HPDE6-E6E7 (cell line): ENCODE measurements around the gene CHST15.
A peak's percentile ranks its signal among the peaks of the same experiment; 100 is the strongest.

Source experiments
- DNase-seq: peaks from one replicate; pipeline ENCODE4 v3.0.0; 2011; ENCODE audit warnings: missing footprints; ENCODE audit errors: extremely low spot score

The CHST15 gene

DNA sequence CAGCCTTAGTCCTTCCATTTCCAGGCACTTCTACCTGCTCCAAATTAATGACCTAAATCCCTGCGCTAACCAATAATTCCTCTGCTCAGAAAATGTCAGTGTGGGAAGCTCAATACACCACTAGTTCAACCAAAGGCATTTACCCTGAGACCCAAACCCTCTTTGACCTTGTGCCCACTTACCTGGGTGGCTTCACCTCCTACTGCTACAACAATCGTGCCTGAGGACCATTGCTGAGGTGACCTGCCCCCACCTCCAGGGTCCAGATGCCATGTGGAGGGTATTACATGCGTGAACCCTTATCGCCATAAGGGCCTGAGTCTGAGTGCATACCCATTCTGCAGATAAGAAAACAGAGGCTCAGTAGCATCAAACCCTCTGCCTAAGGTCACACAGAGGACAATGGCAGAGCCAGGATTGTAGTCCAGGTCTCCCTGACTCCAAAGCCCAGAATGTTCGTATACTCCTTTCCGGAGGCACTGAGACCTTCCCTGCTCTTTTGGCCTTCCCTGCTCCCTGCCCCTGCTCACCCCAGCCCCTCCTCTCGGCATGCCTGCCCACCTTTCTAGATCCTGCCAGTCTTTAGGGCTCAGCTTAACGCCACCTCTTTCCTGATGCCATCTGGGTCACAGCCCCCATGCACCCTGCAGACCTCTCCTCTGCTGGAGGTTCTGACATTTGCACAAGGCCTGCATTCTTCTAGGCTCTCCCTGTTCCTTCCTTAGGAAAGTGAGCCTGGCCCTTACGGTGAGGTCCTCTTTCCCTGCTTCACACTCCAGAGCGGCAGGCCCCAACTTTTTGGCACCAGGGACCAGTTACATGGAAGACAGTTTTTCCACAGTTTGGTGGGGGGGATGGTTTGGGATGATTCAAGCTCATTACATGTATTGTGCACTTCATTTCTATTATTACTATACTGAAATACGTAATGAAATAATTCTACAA lies 94.9 kb downstream of the CHST15 start:
- no peak for DNase-seq

DNA sequence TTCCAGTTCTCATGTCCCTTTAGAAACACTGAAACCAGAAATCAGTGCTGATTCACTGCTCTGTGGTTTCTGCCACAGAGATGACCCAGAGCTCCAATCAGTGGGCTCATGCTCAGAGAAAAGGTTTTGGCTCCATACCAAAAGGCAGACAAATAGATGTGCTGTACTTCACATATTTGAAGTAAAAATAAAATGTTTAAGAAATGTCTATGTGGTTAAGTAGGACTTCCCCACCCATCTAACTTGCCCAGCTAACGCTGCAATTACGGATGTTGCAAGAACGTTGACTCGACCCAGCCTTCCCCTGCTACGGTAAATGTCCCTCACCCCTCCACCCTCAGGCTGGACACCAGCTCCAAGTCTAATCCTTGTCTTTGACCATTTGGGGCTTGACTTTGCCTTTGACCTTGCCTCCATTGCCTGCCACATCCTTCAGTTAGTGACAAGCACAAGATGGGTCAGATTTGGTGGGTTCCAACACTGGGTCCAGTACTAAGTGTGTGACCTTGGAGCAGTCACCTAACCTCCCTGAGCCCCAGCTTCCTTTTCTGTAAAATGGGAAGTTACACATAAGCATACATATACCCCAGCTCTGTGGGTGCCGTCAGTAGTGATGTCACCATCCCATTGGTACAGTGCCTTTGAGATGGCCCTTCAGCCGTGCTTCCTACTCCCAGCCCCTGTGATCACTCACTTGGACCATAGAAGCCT lies 95.8 kb downstream of the CHST15 start:
- peak; percentile 76 for DNase-seq

DNA sequence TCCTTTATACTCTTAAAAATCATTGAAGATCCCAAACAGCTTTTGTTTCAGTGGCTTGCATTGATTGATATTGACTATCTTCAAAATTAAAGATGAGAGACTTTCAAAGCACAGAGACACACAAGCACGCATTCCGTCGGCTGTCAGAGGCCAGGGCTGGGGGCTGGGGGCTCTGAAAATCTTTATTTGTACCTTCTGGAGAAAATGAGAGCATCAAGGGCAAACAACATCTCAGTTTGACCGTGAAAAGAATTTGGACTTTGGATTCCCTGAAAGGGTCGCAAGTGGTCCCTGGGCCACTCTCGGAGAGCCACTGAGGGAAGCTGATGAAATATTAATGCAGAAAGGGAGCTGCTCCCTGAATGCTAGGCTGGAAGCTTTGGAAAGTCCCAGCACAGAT lies 96.4 kb downstream of the CHST15 start:
- no peak for DNase-seq

DNA sequence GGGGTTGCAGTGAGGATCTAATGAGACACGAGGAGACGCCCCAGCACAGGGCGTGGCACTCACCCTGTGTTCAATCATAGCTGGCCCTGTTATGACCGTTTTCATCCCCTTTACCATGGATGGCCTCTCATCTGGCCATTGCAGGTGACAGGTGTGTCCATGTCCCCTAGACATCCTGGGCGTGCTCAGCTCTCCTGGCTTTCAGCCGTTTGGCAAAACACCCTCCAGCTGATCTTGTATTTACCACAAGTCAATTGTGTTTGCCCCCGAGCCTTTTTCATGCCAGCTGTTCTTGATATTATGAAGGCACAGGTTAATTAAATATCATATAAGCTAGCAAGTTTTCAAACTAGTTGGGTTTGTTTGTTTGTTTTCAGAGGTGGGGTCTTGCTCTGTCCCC lies 97.1 kb downstream of the CHST15 start:
- DNase-seq: no peak

GRCh38 chr10:123995461-123996131 lies 97.8 kb downstream of the CHST15 start:
- peak; percentile 66 for DNase-seq

DNA sequence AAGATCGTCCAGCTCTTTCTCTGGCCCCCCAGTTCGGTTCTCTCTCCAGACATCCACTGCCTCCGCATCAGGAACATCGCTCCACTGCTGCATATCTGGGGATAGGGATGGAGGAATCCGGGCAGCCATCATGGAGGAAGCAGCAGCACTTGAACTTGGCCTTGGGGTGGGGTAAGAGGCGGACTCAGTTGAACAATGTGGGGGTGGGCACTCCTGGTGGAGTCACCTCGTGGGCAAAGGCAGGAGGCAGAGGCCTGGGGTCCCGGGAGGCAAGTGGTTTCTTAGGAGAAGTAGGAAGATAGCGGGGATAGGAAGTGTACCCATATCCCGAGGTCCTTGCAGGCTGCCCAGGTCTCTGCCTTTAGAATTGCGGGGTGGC lies 98.3 kb downstream of the CHST15 start:
- DNase-seq: peak; percentile 42

GRCh38 chr10:123994417-123995081 lies 98.8 kb downstream of the CHST15 start:
- DNase-seq: peak; percentile 91

DNA sequence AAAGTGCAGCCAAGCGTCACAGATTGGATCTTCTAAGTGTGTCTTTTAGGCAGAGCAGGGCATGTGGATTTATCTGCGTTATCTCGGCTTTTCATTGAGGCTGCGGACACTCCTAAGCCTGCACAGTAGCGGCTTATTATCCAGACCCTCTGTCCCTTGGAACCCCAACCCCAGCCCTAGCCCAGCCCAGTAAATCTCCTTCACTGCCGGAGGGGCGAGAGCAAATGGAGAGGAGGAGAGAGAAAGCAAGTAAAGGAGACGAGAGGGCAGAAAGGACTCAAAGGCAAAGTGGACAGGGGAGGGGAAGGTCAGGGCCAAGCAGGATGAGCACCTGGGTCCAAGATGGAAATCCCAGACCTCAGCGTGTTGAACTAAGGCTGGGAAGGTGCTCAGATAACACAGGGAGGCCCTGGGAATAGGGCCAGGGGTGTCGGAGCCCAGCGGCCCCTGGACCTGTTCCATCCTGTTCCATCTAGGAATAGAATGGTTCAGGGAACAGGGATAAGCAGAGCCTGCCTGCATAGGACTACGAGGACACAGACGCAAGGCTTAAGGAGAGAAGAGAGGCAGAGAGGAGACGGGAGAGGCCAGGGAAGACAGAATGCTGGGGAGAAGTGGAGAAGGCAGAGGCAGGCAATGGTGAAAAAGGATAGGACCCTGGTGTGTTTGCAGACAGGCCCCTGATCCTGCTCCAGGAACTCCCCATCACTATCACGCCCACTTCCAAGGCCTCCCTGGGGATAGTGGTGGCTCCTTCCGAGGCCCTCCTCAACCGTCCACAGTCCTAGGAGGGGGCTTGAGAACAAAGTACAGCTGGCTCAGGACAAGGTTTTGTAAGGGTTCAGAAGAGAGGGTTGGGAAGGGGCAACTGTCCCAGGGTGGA lies 99.6 kb downstream of the CHST15 start:
- DNase-seq: no peak

- no peak for DNase-seq
These were observed 101.5 kb downstream of the CHST15 start for GRCh38 chr10:123991611-123992570.

- DNase-seq: no peak
These were observed 102.5 kb downstream of the CHST15 start for GRCh38 chr10:123990889-123991288.

DNA sequence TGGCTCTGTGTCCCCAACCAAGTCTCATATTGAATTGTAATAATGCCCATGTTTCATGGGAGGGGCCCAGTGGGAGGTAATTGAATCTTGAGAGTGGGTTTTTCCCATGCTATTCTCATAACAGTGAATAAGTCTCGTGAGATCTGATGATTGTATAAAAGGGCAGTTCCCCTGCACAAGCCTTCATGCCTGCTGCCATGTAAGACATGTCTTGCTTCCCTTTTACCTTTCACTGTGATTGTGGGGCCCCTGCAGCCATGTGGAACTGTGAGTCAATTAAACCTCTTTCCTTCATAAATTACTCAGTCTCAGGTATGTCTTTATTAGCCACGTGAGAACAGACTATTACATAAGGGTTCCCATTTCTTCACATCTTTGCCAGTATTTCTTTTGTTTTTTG lies 104.7 kb downstream of the CHST15 start:
- DNase-seq: no peak

DNA sequence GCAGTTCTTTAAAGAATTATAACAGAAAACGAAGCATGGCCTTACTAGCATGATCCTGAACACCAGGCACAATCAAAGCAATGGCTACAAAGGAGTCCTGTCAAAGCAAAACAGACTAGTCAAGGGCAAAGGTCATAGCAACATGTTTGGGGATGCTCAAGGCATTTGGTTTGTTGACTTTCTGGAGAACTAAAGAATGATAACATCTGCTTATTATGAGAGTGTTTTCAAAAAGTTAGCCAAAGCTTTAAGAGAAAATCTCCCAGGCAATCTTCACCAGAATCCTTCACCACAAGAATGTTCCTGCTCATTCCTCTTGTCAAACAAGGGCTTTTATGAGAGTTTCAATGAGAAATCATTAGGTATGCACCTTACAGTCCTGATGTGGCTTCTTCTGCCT lies 106.7 kb downstream of the CHST15 start:
- no peak for DNase-seq

GRCh38 chr10:123974406-123974805 lies 119.0 kb downstream of the CHST15 start:
- DNase-seq: no peak

DNA sequence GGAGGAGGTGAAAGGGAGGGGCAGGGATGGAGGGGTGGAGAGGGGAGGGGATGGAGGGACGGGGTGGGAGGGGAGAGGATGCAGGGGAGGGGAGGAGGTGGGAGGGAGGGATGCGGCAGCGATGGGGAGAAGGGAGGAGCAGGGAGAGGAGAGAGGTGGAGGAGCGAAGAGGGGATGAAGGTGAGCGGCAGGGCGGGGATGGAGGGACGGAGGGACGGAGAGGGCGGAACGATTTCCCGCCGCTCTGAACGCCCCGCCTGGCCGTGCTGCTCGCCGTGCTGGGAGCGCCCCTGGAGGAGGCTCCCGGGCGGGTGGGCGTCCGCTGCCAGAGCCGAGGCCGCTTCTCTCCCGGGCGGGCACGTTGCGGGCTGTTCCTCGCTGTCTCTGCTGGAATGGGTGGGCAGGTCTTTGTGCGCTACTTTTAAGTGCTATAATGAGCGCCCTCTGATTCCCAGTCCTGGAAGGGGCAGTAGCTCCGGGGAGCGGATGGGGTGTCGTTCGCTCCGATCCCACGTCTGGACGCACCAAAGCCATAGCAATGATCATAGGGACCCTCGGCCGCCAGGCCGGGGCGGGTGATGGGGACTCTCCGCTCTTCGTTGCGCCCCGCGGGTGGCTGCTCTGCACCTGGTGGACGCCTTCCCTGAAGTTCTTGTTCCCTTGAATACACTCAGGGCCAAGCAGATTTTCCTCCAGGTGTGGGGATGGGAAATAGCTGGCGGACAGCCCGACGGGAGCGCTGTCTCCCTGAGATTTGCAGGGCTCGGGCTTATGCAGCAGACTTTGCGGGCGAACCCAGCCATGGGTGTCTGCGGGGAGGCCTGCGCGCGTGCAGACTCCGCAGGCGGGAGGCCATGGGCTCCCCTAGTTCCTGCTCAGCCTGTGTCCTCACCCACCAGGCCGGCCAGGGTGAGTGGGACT lies 120.7 kb downstream of the CHST15 start:
- no peak for DNase-seq

- DNase-seq: no peak
These were observed 122.5 kb downstream of the CHST15 start for GRCh38 chr10:123970927-123971286.

- DNase-seq: no peak
These were observed 123.0 kb downstream of the CHST15 start for GRCh38 chr10:123970207-123970926.

DNA sequence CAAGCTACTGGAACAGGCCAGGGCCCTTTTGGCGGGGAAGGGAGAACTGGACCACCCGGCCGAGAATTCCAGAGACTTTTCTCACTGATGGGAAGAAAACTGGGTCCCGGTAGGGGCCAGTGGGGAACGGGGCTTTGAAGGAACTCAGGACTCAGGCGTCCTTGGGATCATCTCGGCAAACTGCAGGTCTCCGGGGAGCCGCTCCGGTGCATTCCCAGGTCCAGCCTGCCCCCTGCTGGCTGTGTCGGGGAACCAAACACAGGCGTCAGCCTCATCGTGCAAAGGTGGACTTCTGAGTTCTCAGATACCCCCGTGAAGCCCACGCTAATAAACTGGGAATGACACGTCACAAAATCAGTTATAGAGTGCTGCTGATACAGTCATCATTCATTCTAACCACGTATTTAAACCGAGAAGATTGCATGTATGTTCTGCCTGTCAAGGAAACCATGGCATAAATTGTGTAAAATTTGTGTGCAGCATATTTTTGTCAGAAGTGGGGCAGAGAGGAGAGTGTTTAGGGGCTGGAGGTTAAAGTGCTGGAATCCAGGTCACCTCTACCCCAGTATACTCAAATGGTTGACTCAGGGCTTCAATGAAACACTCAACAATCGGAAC lies 125.7 kb downstream of the CHST15 start:
- peak; percentile 72 for DNase-seq

GRCh38 chr10:123966896-123967231 lies 126.5 kb downstream of the CHST15 start:
- DNase-seq: no peak
